Sciatic nerve (tissue), 2 donors: ENCODE measurements around the gene UGT1A8. TPM values are rescaled to one million over a fixed set of nuclear protein-coding genes. Genes with fewer than 3 reads are reported as not detected.
"Not testable (repeated sequence)": the region's sequence is repeated elsewhere in the genome, so short reads cannot be mapped to it uniquely, and the experiment has no call there.

Experiments used
- ATAC-seq: fragments of 200-7000 bp; cut with Tn5 transposase; one replicate; pipeline ENCODE4 v1.9.1; 2020; ENCODE audit warnings: mild to moderate bottlenecking, moderate library complexity
- DNase-seq: peaks from one replicate; pipeline ENCODE4 v3.0.0-alpha.2; 2020; ENCODE audit warnings: low spot score
- intact Hi-C: fragments of 100-400 bp; cut with DNase I; formaldehyde crosslinking; loops from one replicate; pipeline ENCODE4 v1.14.2; 2022
- total RNA-seq: library from RNA; stranded (reverse); fragmentation: NEBNext Ultra II Directional; extraction: Animal tissue kit (Norgen Biotek cat#: 25700); gene quantifications from one replicate; pipeline ENCODE4 v1.2.1, GENCODE V29; 2021
- donor health status: DM: no; HTN: no; CAD: no.
- donor health status: DM: no; HTN: no; CAD: no.

The UGT1A8 gene
- total RNA-seq, 1 donor from 2014 or later, result not detected

GRCh38 chr2:233705911-233706506 lies 88.6 kb downstream of the UGT1A8 start:
- no peak for ATAC-seq
- DNase-seq, result no peak
- intact Hi-C loops, result loop anchor here (10.0 kb wide), 1 partner anchor 111 kb away; no protein-coding TSS in a partner anchor

- no peak for DNase-seq
- ATAC-seq, result no peak
- intact Hi-C loops, result loop anchor here (10.0 kb wide), 1 partner anchor 112 kb away; no protein-coding TSS in a partner anchor
Measured at GRCh38 chr2:233706720-233707119, 89.3 kb downstream of the UGT1A8 start.

DNA sequence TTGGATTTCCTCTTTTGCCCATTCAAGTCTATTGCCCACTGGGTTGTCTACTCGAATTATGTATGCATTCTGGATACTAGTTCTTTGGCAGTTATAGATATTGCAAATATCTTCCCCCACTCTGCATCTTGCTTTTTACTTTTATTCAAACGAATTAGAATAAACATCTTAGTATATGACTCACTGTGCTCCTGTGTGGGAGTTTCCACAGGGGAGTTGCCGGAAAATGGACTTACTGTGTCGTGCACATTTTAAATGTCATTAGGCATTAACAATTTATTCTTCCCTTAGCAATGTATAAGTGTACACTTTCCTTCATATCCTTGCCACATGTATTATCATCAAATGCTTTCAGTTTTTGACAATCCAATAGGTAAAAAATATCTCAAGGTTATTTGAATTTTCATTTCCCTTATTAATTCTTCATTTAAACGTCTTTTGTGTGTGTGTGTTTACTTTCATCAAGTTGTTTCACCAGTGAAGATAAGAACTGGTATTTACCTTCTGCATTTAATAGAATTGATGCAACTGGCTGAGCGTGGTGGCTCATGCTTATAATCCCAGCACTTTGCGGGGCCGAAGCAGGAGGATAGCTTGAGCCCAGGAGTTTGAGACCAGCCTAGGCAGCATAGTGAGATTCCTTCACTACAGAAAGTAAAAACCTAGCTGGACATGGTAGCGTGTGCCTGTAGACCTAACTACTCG lies 90.7 kb downstream of the UGT1A8 start:
- DNase-seq (no peak), ATAC-seq (no peak)
- intact Hi-C loops, result loop anchor here (10.0 kb wide), 1 partner anchor 113 kb away; no protein-coding TSS in a partner anchor

DNA sequence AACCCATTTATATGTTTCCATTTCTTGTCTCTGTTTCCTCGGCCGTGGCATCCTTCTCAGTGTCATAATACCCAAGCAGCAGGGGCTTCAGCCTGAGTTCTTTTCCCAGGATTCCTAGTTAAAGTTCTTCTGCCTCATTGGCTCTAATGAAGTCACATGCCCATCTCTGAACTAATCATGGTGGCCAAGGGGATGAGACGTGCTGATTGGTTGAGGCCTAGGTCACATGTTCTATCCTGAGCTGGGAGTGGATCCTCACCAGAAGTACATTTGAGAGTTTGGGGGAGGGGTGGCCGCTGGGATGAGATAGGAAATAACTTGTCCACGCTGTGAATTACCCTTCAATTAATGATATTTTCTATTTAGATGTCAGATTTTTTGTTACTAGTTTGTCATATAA lies 91.5 kb downstream of the UGT1A8 start:
- intact Hi-C loops, result loop anchor here (10.0 kb wide), 1 partner anchor 114 kb away; no protein-coding TSS in a partner anchor
- ATAC-seq (no peak), DNase-seq (no peak)

DNA sequence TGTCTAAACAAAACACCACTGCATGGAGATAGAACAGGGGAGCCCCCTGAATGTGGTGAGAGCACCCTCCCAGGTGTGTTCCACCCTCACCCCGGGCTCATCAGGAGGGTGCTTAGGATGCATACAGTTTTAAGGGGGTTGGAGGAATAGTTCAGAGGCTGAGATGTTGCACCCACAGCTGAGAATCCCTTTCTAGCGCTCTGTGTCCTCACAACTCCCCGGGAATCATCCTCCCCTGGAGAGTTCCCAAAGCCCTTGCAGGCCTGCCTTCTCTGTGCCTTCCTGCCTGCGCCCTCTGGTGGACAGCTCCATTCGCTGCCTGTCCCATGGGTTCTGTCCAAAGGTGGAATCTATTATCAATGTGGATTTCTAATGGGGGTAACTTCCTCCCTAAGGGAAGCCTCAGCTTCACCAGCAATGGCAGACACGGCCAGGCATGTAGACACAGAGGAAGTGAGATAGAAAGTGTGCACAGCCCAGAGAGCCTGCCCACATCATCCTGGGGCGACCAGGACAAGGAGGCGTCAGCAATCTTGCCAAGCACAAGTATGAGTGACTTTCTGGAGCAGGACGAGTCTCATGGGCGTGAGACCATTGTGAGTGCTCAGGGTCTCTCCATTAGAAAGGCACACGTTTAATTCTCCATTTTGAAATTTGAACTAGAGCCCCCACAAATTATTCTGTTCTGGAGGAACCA lies 94.0 kb downstream of the UGT1A8 start:
- intact Hi-C loops, result no loop called here
- no peak for ATAC-seq
- peak; percentile 81 for DNase-seq

DNA sequence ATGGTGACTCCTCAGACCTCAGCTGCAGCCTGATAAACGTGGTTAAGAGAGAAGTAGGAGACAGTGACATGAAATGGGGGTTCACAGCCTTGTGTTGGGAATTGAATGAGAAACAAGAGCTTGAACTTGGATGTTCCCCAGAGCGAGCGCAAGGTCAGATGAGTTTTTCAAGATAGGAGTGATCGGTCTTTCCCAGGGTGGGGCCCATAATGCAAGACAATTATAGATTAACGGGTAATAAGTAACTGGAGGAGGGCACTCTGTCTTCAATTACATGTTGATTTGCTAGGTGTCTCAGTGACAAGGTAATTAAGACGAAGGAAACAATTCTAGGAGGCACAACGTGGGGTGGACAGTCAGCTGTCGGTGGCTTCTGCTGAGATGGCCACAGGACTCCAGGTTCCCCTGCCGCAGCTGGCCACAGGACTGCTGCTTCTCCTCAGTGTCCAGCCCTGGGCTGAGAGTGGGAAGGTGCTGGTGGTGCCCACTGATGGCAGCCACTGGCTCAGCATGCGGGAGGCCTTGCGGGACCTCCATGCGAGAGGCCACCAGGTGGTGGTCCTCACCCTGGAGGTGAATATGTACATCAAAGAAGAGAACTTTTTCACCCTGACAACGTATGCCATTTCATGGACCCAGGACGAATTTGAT lies 95.3 kb downstream of the UGT1A8 start, which contains the start of gene UGT1A5:
Gene UGT1A5 (plus strand): TSS at position 297 of the 651 bp plus-strand sequence. CDS start 85 bp downstream, at position 382.
- no peak for ATAC-seq

GRCh38 chr2:233713262-233713615 lies 95.8 kb downstream of the UGT1A8 start:
- no peak for ATAC-seq
- intact Hi-C loops, result no loop called here

More for the DNA sequence above, 95.3 kb downstream of the UGT1A8 start, which contains the start of gene UGT1A5:
- intact Hi-C loops, result no loop called here
- DNase-seq, result no peak

GRCh38 chr2:233714121-233714520 lies 96.7 kb downstream of the UGT1A8 start:
- intact Hi-C loops, result no loop called here
- ATAC-seq (no peak), DNase-seq (no peak)

More at GRCh38 chr2:233713262-233713615, 95.8 kb downstream of the UGT1A8 start:
- no peak for DNase-seq

GRCh38 chr2:233718552-233718951 lies 101.1 kb downstream of the UGT1A8 start, which contains the start of gene UGT1A4:
UGT1A4 (plus strand) TSS chr2:233718736; CDS start chr2:233718821, 85 bp downstream.
- intact Hi-C loops, result no loop called here
- DNase-seq, result no peak
- ATAC-seq, result no peak

DNA sequence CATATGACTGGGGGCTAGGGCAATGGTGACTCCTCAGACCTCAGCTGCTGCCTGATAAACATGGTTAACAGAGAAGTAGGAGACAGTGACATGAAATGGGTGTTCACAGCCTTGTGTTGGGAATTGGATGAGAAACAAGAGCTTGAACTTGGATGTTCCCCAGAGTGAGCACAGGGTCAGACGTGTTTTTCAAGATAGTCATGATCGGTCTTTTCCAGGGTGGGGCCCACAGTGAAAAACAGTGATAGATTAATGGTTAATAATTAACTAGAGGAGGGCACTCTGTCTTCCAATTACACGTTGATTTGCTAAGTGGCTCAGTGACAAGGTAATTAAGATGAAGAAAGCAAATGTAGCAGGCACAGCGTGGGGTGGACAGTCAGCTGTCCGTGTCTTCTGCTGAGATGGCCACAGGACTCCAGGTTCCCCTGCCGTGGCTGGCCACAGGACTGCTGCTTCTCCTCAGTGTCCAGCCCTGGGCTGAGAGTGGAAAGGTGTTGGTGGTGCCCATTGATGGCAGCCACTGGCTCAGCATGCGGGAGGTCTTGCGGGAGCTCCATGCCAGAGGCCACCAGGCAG lies 111.4 kb downstream of the UGT1A8 start, which contains the start of gene UGT1A3:
Gene UGT1A3 (plus strand): TSS at position 320 of the 579 bp plus-strand sequence. CDS start 85 bp downstream, at position 405.
- ATAC-seq (no peak), DNase-seq (no peak)
- intact Hi-C loops, result no loop called here

DNA sequence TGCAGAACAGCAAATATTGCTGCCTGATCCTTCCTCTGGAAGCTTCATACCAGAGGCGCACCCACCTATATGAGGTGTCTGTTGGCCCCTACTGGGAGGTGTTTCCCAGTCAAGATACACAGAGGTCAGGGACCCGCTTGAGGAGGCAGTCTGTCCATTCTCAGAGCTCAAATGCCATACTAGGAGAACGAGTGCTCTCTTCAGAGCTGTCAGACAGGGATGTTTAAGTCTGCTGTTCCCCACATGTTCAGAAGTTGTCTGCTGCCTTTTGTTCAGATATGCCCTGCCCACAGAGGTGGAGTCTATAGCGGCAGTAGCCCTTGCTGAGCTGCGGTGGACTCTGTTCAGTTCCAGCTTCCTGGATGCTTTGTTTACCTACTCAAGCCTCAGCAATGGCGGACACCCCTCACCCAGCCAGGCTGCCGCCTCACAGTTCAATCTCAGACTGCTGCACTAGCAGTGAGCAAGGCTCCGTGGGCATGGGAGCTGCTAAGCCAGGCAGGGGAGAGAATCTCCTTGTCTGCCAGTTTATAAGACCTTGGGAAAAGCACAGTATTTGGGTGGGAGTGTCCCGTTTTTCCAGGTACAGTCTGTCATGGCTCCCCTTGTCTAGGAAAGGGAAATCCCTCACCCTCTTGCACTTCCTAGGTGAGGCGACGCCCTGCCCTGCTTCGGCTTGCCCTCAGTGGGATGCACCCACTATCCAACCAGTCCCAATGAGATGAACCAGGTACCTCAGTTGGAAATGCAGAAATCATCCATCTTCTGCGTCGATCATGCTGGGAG lies 119.6 kb downstream of the UGT1A8 start:
- intact Hi-C loops, ATAC-seq, DNase-seq: not testable (repeated sequence)

GRCh38 chr2:233740870-233741269 lies 123.4 kb downstream of the UGT1A8 start:
- ATAC-seq (no peak), DNase-seq (no peak)
- intact Hi-C loops, result no loop called here

- ATAC-seq (no peak), DNase-seq (no peak)
- intact Hi-C loops, result no loop called here
Measured at GRCh38 chr2:233743464-233744259, 126.2 kb downstream of the UGT1A8 start.

DNA sequence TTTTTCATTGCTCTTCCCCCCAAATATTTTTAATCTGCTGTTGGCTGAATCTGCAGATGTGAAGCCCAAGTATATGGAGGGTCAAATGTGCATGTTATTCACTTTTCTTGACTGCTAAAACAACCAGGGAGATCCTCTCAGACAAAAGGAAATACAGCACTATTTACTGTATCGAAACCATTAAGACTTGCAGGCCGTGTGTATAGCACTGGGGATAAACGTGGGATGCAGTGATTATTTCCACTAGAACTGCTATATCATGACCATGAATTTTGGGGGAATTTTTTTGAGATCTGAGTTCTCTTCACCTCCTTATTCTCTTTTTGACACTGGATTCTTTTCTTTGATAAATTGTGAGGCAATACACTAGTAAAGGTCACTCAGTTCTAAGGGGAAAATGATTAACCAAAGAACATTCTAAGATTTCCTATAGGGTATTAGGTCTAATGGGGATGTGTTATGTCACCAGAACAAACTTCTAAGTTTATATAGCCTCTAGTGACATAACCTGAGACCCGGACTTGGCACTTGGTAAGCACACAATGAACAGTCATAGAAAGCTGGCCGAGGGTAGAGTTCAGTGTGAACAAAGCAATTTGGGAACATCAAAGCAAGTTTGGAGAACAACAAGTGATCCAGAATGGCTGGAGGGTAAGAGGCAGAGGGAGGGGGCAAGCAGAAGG lies 127.8 kb downstream of the UGT1A8 start:
- DNase-seq (no peak), ATAC-seq (no peak)
- intact Hi-C loops, result no loop called here

DNA sequence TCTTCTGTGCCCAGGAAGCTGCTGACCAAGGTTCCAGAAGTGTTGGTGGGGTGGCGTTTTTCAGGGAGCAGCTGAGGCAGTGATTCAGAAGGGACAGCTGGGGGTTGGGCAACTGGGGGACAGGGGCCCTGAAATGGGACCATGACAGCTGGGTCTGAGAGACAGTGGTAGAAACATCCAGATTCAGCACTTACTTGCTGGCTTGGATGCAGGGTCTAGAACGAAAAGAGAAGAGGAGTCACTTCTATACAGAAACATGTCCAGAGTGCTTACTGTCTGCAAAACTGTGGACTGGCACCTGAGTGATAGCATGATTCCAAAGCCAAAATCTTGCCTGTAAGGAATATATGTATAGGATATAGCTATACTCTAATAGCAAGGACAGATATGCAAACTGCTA lies 128.4 kb downstream of the UGT1A8 start:
- intact Hi-C loops, ATAC-seq, DNase-seq: not testable (repeated sequence)

- intact Hi-C loops, result no loop called here
- ATAC-seq (no peak), DNase-seq (no peak)
Measured at GRCh38 chr2:233746475-233747282, 129.2 kb downstream of the UGT1A8 start.
